IMR-90 (cell line): ENCODE data around the gene FGF5.

Experiments
- BHLHE40 ChIP-seq: fragments of 150-350 bp; IDR thresholded peaks from 2 replicates; pipeline ENCODE4 v1.6.1; 2016; ENCODE audit warnings: mild to moderate bottlenecking, low read depth, low read length
- CHD1 ChIP-seq: IDR thresholded peaks from 2 replicates; pipeline ENCODE4 v1.6.1; 2012; ENCODE audit warnings: low read depth, low read length, improper control_type of control experiment
- MAZ ChIP-seq: IDR thresholded peaks from 2 replicates; pipeline ENCODE4 v1.6.1; 2012; ENCODE audit warnings: low read depth, mild to moderate bottlenecking, low read length, improper control_type of control experiment, moderate library complexity, borderline replicate concordance
- POLR2A ChIP-seq: IDR thresholded peaks from 2 replicates; pipeline ENCODE4 v1.6.1; 2012; ENCODE audit warnings: mild to moderate bottlenecking, low read depth, low read length
- SMC3 ChIP-seq: fragments of 150-350 bp; IDR thresholded peaks from 2 replicates; pipeline ENCODE4 v1.6.1; 2016; ENCODE audit warnings: low read depth, mild to moderate bottlenecking, antibody characterized with exemption, low read length, moderate library complexity
- TF ChIP-seq, protein P1 (sequence below): conservative IDR thresholded peaks from 2 replicates; pipeline ENCODE4 v1.5.1; 2012; ENCODE audit warnings: mild to moderate bottlenecking, low read depth, low read length, improper control_type of control experiment

DNA sequence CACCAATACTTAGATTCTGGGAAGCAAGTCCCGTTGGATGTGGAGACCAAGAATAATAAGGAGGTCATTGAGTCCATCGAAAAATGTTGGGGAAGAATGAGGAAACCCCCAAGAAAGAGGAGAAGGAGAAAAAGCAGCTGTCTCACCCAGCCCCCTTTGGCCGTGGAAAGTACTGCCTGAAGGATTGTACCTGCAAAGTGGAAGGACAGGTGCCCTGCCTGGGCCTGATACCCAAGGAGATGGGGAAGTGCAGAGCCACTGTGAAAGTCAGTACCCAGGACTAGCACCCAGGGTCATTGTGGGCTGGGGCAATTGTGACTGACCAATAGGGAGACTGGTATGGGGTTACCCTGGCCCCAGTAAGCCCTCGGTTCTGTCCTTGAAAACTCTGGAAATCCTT, 55.3 kb downstream of the FGF5 start:
- TF ChIP-seq, protein P1, sequence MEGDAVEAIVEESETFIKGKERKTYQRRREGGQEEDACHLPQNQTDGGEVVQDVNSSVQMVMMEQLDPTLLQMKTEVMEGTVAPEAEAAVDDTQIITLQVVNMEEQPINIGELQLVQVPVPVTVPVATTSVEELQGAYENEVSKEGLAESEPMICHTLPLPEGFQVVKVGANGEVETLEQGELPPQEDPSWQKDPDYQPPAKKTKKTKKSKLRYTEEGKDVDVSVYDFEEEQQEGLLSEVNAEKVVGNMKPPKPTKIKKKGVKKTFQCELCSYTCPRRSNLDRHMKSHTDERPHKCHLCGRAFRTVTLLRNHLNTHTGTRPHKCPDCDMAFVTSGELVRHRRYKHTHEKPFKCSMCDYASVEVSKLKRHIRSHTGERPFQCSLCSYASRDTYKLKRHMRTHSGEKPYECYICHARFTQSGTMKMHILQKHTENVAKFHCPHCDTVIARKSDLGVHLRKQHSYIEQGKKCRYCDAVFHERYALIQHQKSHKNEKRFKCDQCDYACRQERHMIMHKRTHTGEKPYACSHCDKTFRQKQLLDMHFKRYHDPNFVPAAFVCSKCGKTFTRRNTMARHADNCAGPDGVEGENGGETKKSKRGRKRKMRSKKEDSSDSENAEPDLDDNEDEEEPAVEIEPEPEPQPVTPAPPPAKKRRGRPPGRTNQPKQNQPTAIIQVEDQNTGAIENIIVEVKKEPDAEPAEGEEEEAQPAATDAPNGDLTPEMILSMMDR: no peak
- TF ChIP-seq POLR2A (no peak), MAZ (no peak), BHLHE40 (no peak), CHD1 (no peak), SMC3 (no peak)
